HG03575 (cell line): ENCODE measurements around the gene MPP2.
"Not testable (repeated sequence)": the region's sequence is repeated elsewhere in the genome, so short reads cannot be mapped to it uniquely, and the experiment has no call there.

Source experiments
- ATAC-seq: cut with Tn5 transposase; IDR thresholded peaks from one replicate; pipeline ENCODE4 v1.9.1; 2021; ENCODE audit not compliant: unreplicated experiment, insufficient number of reproducible peaks, low FRiP score; ENCODE audit errors: extremely low read depth

Gene MPP2

GRCh38 chr17:43907425-43907981 is at the start of gene MPP2:
Gene MPP2, minus strand, starts transcription at chr17:43907536. Its CDS starts 3,076 bp downstream, at chr17:43904460.
- no peak for ATAC-seq

- ATAC-seq: no peak
Observed at GRCh38 chr17:43956222-43956621, 48.9 kb upstream of the MPP2 start.

GRCh38 chr17:43953746-43954145 is 46.4 kb upstream of the MPP2 start, which contains the start of gene PYY:
Gene PYY, minus strand, starts transcription at chr17:43953940. Its CDS starts 457 bp downstream, at chr17:43953483.
- ATAC-seq: no peak

GRCh38 chr17:43952724-43953666 is 45.7 kb upstream of the MPP2 start:
- ATAC-seq: no peak

- ATAC-seq: no peak
Observed at GRCh38 chr17:43952351-43952723, 45.0 kb upstream of the MPP2 start.

DNA sequence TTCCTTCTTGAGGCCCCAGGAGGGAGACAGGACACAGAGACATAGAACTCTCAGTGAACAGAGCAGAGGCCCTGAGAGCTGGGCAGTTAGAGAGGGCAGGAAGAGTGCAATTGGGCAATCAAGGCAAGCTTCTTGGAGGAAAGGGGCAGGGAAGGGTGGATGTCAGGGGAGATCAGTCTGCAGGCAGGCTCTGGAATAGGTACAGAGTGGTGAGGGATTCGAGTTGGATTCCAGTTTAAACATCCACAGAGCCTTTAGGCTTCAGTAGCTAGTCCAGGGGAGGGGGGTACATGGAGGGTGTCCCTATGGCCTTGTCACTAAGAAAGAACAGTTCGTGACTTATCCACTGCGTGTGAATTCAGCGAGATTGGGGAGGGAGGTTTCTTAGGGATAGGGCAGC is 44.4 kb upstream of the MPP2 start:
- ATAC-seq: no peak

DNA sequence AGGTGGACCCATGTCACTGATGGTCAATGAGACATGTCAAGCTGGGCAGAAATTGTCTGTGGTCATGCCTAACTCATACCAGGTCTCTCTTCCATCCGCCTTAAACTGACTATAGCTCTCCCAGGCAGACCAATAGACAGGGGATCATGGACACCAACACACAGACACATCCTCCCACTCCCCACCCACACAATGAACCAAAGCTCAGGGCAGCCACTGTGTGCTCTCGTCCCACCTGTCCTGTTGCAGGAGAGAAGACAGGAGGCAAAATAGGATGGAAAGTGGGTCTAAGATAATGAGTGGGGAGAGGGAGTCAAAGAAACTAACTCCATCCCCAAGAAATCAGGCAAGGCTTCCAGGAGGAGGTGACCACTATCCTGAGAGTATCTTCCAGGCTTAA is 43.2 kb upstream of the MPP2 start:
- no peak for ATAC-seq

DNA sequence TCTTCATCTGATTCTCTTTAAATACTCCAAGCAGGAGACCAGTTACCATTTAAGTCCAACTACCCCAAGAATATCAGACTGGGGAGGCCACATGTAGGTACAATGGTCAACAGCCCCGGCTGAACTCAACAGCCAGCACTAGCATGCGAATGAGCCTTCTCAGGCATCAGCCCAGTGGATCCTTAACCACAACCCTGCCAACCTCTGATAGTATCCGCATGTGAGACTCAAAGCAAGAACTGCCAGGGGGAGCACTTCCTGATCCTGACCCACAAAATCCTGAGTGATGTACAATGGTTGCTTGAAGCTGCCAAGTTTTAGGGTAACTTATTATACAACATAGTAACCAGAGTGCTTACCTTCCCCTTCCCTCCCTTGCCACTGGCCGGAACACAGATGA is 42.4 kb upstream of the MPP2 start:
- ATAC-seq: no peak

- ATAC-seq: no peak
Observed at GRCh38 chr17:43946781-43947180, 39.4 kb upstream of the MPP2 start.

DNA sequence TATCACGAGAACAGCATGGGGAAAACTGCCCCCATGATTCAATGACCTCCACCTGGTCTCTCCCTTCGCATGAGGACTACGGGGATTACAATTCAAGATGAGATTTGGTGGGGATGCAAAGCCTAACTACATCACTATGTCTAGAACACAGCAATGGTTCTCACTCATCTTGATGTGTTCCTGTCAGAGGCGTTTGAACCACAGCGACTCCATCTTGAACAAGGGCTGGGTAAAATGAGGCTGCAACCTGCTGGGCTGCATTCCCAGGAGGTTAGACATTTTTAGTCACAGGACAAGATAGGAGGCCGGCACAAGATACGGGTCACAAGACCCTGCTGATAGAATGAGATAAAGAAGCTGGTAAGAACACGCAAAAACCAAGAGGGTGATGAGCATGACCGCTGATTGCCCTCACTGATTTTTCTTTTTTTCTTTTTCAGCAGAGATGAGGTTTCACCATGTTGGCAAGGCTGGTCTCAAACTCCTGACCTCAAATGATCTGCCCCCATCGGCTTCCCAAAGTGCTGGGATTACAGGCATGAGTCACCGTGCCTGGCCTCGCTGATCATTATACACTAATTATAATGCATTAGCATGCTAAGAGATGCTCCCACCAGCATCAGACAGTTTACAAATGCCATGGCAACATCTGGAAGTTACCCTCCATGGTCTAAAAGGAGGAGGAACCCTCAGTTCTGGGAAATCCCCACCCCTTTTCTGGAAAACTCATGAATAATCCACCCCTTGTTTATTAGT is 37.9 kb upstream of the MPP2 start:
- ATAC-seq: no peak

DNA sequence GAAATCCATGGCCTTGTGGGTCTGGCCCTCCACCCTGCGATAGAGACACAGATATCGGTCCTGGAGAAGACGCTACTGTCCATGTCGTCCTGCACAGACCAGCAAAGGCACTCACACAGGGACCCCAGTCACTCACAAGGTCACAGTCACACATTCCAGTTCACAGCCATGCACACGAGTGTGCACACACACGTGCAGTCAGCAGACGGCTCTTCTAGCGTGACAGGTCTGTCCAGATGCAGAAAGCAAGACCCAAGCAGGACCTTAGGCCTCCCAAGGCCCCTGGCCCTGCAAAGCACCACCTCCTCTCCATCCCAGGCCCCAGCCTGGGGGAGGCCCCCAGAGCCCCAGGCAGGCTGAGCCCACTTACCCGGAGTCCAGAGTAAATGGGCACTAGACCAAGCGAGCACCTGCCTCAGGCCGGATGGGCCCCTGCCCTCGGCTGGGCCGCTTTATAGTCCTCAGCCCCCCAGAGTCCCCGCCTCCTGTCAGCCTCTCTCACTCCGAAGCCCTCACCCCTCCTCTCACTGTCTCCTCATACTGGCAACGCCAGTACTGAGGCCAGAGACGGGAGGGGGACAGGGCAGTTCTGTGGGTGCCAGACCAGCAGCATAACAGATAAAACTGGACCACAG is 34.8 kb upstream of the MPP2 start, which contains the start of gene PPY:
Gene PPY, minus strand, starts transcription at position 426 of the 635 bp plus-strand sequence. CDS start 822 bp downstream, outside the sequence.
- ATAC-seq: no peak

- no peak for ATAC-seq
Observed at GRCh38 chr17:43940630-43941029, 33.3 kb upstream of the MPP2 start.

- no peak for ATAC-seq
Observed at GRCh38 chr17:43939886-43940285, 32.5 kb upstream of the MPP2 start.

DNA sequence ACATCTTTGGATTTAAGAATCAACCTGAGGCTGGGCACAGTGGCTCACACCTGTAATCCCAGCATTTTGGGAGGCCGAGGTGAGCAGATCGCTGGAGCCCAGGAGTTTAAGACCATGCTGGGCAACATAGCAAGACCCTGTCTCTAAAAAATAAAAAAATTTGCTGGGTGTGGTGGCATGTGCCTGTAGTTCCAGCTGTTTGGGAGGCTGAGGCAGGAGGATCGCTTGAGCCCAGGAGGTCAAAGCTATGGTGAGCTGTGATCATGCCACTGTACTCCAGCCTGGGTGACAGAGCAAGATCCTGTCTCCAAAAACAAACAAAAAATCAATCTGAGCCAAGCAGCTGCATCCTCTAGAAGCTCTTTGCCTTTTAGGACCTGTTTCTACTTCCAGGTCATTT is 32.1 kb upstream of the MPP2 start:
- not testable (repeated sequence) for ATAC-seq

- ATAC-seq: no peak
Observed at GRCh38 chr17:43938838-43939182, 31.5 kb upstream of the MPP2 start.

DNA sequence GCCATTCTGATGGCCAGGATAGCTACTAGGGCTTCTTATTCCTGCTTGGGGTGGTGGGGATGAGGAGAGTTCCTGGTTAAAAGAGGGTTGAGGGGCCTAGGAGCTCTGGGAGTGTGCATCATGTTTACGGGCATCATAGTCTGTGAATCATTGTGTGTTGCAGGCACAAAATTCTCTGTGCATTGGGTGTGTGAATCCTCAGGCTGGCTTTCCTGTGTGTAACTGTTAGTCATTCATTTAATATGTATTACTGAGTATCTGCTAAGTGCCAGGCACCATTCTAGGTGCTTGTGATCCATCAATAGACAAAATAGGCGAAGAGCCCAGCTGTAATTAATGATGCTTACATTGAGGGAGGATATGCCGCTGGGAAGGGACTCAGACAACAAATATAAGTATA is 29.1 kb upstream of the MPP2 start:
- no peak for ATAC-seq

DNA sequence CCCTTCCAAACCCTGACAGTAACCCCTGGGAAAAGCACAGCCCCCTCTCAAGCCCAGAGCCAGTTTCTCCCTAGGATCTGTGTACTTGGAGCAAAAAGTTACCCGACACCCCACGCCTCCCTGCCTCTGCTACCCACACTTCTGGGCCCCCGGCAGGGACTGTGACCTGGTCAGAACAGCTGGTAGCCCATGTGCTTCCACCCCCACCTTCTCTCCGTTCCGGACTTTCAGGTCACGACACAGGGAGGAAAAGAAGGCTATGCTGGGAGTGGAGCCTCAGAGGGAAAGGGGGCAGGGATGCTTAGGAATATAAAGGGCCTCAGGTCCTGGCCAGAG is 28.6 kb upstream of the MPP2 start:
- ATAC-seq: no peak

DNA sequence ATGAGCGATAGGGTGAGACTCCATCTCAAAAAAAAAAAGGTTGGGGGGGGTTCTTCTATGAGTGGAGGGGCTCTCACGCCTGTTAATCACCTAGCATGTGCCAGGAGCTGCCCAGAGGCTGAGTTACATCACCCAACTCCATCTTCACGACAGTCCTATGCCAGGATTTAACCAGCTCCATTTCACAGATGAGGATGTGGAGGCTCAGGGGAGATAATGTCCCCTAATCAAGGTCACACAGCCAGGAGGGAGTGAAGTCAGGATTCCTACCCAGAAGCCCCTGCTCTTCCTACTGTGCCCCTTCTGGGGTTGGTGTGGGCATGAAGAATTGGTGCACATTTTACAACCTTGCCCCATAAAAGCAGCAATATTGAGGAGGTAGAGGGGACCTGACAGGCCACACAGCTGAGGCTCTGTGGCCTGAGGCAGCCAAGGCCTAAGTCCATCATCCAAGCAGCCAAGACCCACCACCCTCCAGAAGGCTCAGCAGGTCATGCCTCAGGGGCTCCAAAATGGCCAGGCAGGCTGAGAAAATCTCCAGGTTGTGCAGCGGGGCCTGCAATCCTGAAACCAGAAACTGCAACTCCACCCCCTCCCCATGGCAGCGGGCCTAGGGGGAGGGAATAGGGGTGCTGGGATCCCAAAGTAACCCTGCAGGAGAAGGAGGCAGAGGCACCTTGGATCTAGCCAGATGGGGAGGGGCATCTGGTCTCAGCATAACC is 28.0 kb upstream of the MPP2 start:
- no peak for ATAC-seq

DNA sequence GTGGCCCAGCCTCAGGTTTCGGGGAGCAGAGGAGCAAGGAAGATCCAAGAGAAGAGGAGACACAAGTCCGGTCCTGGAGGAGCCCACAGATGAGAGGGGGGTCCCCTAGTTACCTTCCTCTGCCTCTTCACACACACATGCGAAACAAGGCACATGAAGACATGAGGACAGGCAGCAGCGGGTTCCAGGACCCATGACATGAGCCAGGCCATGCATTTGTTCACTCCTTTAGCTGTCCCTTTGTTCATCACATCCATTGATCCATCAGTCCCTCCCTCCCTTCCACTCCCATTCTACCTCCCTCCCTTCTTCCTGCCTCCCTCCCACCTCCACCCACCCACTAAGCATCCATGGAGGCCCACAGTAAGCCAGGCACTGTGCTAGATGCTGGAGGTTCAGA is 25.6 kb upstream of the MPP2 start:
- no peak for ATAC-seq
